ENCODE data around the gene POLR1A. TPM values are rescaled to one million over a fixed set of nuclear protein-coding genes. Genes with fewer than 3 reads are reported as not detected.
A peak's percentile ranks its signal among the peaks of the same experiment; 100 is the strongest.

POLR1A gene
- total RNA-seq, 2 experiments from 2014 or later: 25.2 to 29.7 TPM

GRCh38 chr2:86039178-86039962 lies 66.3 kb downstream of the POLR1A start:
- Mint-ChIP-seq H3K27ac (peak overlapping the region; percentile 99), H3K4me3 (no peak overlapping the region), H3K27me3 (no peaks in the 10 kb centered on the region), H3K9me3 (no peaks in the 10 kb centered on the region), H3K36me3 (ENCODE audit: low read depth) (peaks cover 43% of the 10 kb centered on the region), H3K4me1 (peaks cover 74% of the 10 kb centered on the region)
- ChIA-PET CTCF (interaction anchor here (2.0 to 7.9 kb wide), 4 partner anchors 39 to 212 kb away, joined by 4 to 132 read pairs (median 60); partner anchors contain the start of gene ST3GAL5), POLR2A (interaction anchor here (1.5 to 4.6 kb wide), 4 partner anchors 41 to 187 kb away, joined by 10 to 110 read pairs (median 50); partner anchors contain the start of gene ST3GAL5)
- no peak for DNase-seq

GRCh38 chr2:86038291-86039081 lies 67.2 kb downstream of the POLR1A start:
- H3K9me3 Mint-ChIP-seq: no peaks in the 10 kb centered on the region
- DNase-seq: peak; percentile 87
- CTCF ChIA-PET: interaction anchor here (0.8 to 7.9 kb wide), 6 partner anchors 40 to 211 kb away, joined by 4 to 132 read pairs (median 34); partner anchors contain the start of gene ST3GAL5
- peak overlapping the region; percentile 99 for H3K27ac Mint-ChIP-seq
- H3K4me1 Mint-ChIP-seq: peaks cover 80% of the 10 kb centered on the region
- POLR2A ChIA-PET: interaction anchor here (1.3 to 4.6 kb wide), 7 partner anchors 29 to 186 kb away, joined by 4 to 110 read pairs (median 28); partner anchors contain the start of gene ST3GAL5
- no peaks in the 10 kb centered on the region for H3K27me3 Mint-ChIP-seq
- peak overlapping the region; percentile 54 for H3K4me3 Mint-ChIP-seq
- peaks cover 45% of the 10 kb centered on the region for H3K36me3 Mint-ChIP-seq (ENCODE audit: low read depth)

GRCh38 chr2:86037795-86038192 lies 67.9 kb downstream of the POLR1A start:
- Mint-ChIP-seq H3K4me1 (peaks cover 80% of the 10 kb centered on the region), H3K9me3 (no peaks in the 10 kb centered on the region), H3K27me3 (no peaks in the 10 kb centered on the region), H3K36me3 (ENCODE audit: low read depth) (peaks cover 45% of the 10 kb centered on the region), H3K4me3 (peak overlapping the region; percentile 54), H3K27ac (peak overlapping the region; percentile 99)
- CTCF ChIA-PET: interaction anchor here (0.8 to 7.9 kb wide), 8 partner anchors 16 to 214 kb away, joined by 4 to 132 read pairs (median 16); partner anchors contain the start of gene ST3GAL5
- peak; percentile 42 for DNase-seq
- POLR2A ChIA-PET: interaction anchor here (1.0 to 4.6 kb wide), 11 partner anchors 9 to 207 kb away, joined by 3 to 110 read pairs (median 10); partner anchors contain the start of genes POLR1A, PTCD3 and ST3GAL5

GRCh38 chr2:86037141-86037794 lies 68.4 kb downstream of the POLR1A start:
- CTCF ChIA-PET: interaction anchor here (0.8 to 7.9 kb wide), 16 partner anchors 12 to 213 kb away, joined by 3 to 132 read pairs (median 8); partner anchors contain the start of genes POLR1A, PTCD3 and ST3GAL5
- POLR2A ChIA-PET: interaction anchor here (1.0 to 4.6 kb wide), 17 partner anchors 8 to 210 kb away, joined by 3 to 110 read pairs (median 8); partner anchors contain the start of genes POLR1A, PTCD3 and ST3GAL5
- Mint-ChIP-seq H3K4me3 (peak overlapping the region; percentile 54), H3K27ac (peak overlapping the region; percentile 99), H3K9me3 (no peaks in the 10 kb centered on the region), H3K36me3 (ENCODE audit: low read depth) (peaks cover 45% of the 10 kb centered on the region), H3K27me3 (no peaks in the 10 kb centered on the region), H3K4me1 (peaks cover 80% of the 10 kb centered on the region)
- DNase-seq: peak; percentile 61

- CTCF ChIA-PET: interaction anchor here (0.8 to 7.9 kb wide), 29 partner anchors 10 to 399 kb away, joined by 3 to 132 read pairs (median 6); partner anchors contain the start of genes POLR1A, PTCD3 and ST3GAL5
- no peaks in the 10 kb centered on the region for H3K9me3 Mint-ChIP-seq
- POLR2A ChIA-PET: interaction anchor here (0.8 to 4.6 kb wide), 21 partner anchors 8 to 209 kb away, joined by 3 to 110 read pairs (median 5); partner anchors contain the start of genes POLR1A, PTCD3 and ST3GAL5
- H3K36me3 Mint-ChIP-seq (ENCODE audit: low read depth): peaks cover 50% of the 10 kb centered on the region
- peaks cover 77% of the 10 kb centered on the region for H3K4me1 Mint-ChIP-seq
- H3K27me3 Mint-ChIP-seq: no peaks in the 10 kb centered on the region
- H3K4me3 Mint-ChIP-seq: peak overlapping the region; percentile 54
- DNase-seq: no peak
- H3K27ac Mint-ChIP-seq: peak overlapping the region; percentile 99
These were observed 69.0 kb downstream of the POLR1A start for GRCh38 chr2:86036669-86037138.

- no peaks in the 10 kb centered on the region for H3K9me3 Mint-ChIP-seq
- peak; percentile 79 for DNase-seq
- H3K4me1 Mint-ChIP-seq: peaks cover 71% of the 10 kb centered on the region
- ChIA-PET POLR2A (interaction anchor here (0.8 to 4.6 kb wide), 19 partner anchors 8 to 209 kb away, joined by 3 to 110 read pairs (median 6); partner anchors contain the start of genes POLR1A, PTCD3 and ST3GAL5), CTCF (interaction anchor here (0.8 to 7.9 kb wide), 30 partner anchors 10 to 398 kb away, joined by 3 to 132 read pairs (median 6); partner anchors contain the start of genes POLR1A, PTCD3 and ST3GAL5)
- H3K36me3 Mint-ChIP-seq (ENCODE audit: low read depth): peaks cover 52% of the 10 kb centered on the region
- peak overlapping the region; percentile 99 for H3K27ac Mint-ChIP-seq
- peak overlapping the region; percentile 54 for H3K4me3 Mint-ChIP-seq
- no peaks in the 10 kb centered on the region for H3K27me3 Mint-ChIP-seq
These were observed 69.6 kb downstream of the POLR1A start for GRCh38 chr2:86035883-86036668.

- POLR2A ChIA-PET: interaction anchor here (0.8 to 4.6 kb wide), 15 partner anchors 7 to 208 kb away, joined by 3 to 110 read pairs (median 9); partner anchors contain the start of genes POLR1A, PTCD3 and ST3GAL5
- H3K4me1 Mint-ChIP-seq: peaks cover 64% of the 10 kb centered on the region
- peaks cover 55% of the 10 kb centered on the region for H3K36me3 Mint-ChIP-seq (ENCODE audit: low read depth)
- no peaks in the 10 kb centered on the region for H3K9me3 Mint-ChIP-seq
- H3K27me3 Mint-ChIP-seq: no peaks in the 10 kb centered on the region
- peak overlapping the region; percentile 54 for H3K4me3 Mint-ChIP-seq
- peak overlapping the region; percentile 99 for H3K27ac Mint-ChIP-seq
- DNase-seq: no peak
- CTCF ChIA-PET: interaction anchor here (0.9 to 7.9 kb wide), 27 partner anchors 10 to 398 kb away, joined by 3 to 132 read pairs (median 6); partner anchors contain the start of gene ST3GAL5
These were observed 70.3 kb downstream of the POLR1A start for GRCh38 chr2:86035376-86035882.

GRCh38 chr2:86033751-86034692 lies 71.7 kb downstream of the POLR1A start:
- no peak for DNase-seq
- Mint-ChIP-seq H3K4me1 (peaks cover 50% of the 10 kb centered on the region), H3K27ac (peak overlapping the region; percentile 72), H3K36me3 (ENCODE audit: low read depth) (peaks cover 66% of the 10 kb centered on the region), H3K27me3 (no peaks in the 10 kb centered on the region), H3K9me3 (no peaks in the 10 kb centered on the region), H3K4me3 (no peak overlapping the region)
- ChIA-PET CTCF (interaction anchor here (0.6 to 7.9 kb wide), 5 partner anchors 43 to 206 kb away, joined by 3 to 132 read pairs (median 19); partner anchors contain the start of gene ST3GAL5), POLR2A (interaction anchor here (0.6 to 3.7 kb wide), 5 partner anchors 12 to 1030 kb away, joined by 3 to 17 read pairs (median 3); no protein-coding TSS in a partner anchor)

- no peak for DNase-seq
- H3K4me3 Mint-ChIP-seq: no peak overlapping the region
- H3K27ac Mint-ChIP-seq: peak overlapping the region; percentile 48
- peaks cover 40% of the 10 kb centered on the region for H3K4me1 Mint-ChIP-seq
- peaks cover 73% of the 10 kb centered on the region for H3K36me3 Mint-ChIP-seq (ENCODE audit: low read depth)
- no peaks in the 10 kb centered on the region for H3K9me3 Mint-ChIP-seq
- POLR2A ChIA-PET: interaction anchor here (0.6 kb wide), 1 partner anchor 1029 kb away, joined by 3 read pairs; no protein-coding TSS in a partner anchor
- CTCF ChIA-PET: interaction anchor here (0.9 to 7.9 kb wide), 2 partner anchors 144 to 203 kb away, joined by 3 to 132 read pairs; partner anchors contain the start of gene ST3GAL5
- no peaks in the 10 kb centered on the region for H3K27me3 Mint-ChIP-seq
These were observed 72.7 kb downstream of the POLR1A start for GRCh38 chr2:86032861-86033595.
